ENCODE results near the gene SRSF9. TPM values are rescaled to one million over a fixed set of nuclear protein-coding genes. Genes with fewer than 3 reads are reported as not detected.

The SRSF9 gene
- total RNA-seq, 1 donor from 2014 or later: 248 TPM

- Mint-ChIP-seq H3K27me3 (no peaks in the 10 kb centered on the region), H3K27ac (no peak overlapping the region), H3K4me1 (ENCODE audit: unreplicated experiment) (peaks cover 17% of the 10 kb centered on the region), H3K36me3 (peaks cover 32% of the 10 kb centered on the region), H3K4me3 (no peak overlapping the region), H3K9me3 (no peaks in the 10 kb centered on the region)
- TF ChIP-seq, protein P1, sequence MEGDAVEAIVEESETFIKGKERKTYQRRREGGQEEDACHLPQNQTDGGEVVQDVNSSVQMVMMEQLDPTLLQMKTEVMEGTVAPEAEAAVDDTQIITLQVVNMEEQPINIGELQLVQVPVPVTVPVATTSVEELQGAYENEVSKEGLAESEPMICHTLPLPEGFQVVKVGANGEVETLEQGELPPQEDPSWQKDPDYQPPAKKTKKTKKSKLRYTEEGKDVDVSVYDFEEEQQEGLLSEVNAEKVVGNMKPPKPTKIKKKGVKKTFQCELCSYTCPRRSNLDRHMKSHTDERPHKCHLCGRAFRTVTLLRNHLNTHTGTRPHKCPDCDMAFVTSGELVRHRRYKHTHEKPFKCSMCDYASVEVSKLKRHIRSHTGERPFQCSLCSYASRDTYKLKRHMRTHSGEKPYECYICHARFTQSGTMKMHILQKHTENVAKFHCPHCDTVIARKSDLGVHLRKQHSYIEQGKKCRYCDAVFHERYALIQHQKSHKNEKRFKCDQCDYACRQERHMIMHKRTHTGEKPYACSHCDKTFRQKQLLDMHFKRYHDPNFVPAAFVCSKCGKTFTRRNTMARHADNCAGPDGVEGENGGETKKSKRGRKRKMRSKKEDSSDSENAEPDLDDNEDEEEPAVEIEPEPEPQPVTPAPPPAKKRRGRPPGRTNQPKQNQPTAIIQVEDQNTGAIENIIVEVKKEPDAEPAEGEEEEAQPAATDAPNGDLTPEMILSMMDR (conservative IDR thresholded peaks at IDR 0.05): no peak
- no peak for DNase-seq (ENCODE audit: extremely low spot score, unreplicated experiment)
Measured at GRCh38 chr12:120500581-120500980, 31.0 kb upstream of the SRSF9 start.

DNA sequence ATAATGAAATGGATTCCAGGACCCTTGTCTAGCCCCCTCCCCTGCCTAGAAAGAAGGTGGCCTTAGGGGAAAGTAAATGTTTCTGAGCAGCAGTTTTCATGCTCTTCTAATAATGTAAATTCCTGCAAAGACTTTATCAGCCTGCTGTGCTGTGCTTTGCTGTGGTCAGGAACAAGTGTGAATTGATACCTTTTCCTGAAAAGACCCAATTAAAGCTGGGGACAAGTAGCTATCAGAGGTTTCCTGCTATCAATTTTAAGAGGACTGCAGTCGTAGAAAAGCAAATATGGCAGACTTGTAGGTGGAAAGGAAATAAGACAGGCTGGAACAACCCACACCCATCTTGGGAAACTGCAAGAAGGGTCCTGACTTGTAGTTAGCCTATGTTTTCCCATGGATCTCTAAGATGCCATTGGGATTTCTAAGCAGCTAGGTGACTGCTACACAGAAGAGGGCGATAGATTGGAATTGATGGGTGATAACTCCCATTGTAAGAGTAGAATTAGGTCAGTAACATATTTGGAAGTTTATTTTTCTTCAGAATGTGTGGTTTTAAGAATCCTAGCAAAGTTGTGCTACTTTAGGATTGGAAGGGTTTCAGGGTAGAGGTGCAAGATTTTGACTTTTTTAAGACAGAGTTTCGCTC, 29.4 kb upstream of the SRSF9 start:
- H3K27me3 Mint-ChIP-seq: no peaks in the 10 kb centered on the region
- TF ChIP-seq, protein P1 (conservative IDR thresholded peaks at IDR 0.05): no peak
- H3K27ac Mint-ChIP-seq: peak overlapping the region; percentile 17
- peaks cover 26% of the 10 kb centered on the region for H3K4me1 Mint-ChIP-seq (ENCODE audit: unreplicated experiment)
- H3K9me3 Mint-ChIP-seq: no peaks in the 10 kb centered on the region
- H3K36me3 Mint-ChIP-seq: peaks cover 30% of the 10 kb centered on the region
- DNase-seq (ENCODE audit: extremely low spot score, unreplicated experiment): no peak
- peak overlapping the region; percentile 99 for H3K4me3 Mint-ChIP-seq

GRCh38 chr12:120497524-120498150, 28.1 kb upstream of the SRSF9 start:
- H3K4me1 Mint-ChIP-seq (ENCODE audit: unreplicated experiment): peaks cover 26% of the 10 kb centered on the region
- no peaks in the 10 kb centered on the region for H3K27me3 Mint-ChIP-seq
- TF ChIP-seq, protein P1 (conservative IDR thresholded peaks at IDR 0.05): no peak
- peak overlapping the region; percentile 83 for H3K27ac Mint-ChIP-seq
- no peak for DNase-seq (ENCODE audit: extremely low spot score, unreplicated experiment)
- peak overlapping the region; percentile 99 for H3K4me3 Mint-ChIP-seq
- H3K9me3 Mint-ChIP-seq: no peaks in the 10 kb centered on the region
- H3K36me3 Mint-ChIP-seq: peaks cover 21% of the 10 kb centered on the region

GRCh38 chr12:120496413-120497340, 27.1 kb upstream of the SRSF9 start:
- no peak for DNase-seq (ENCODE audit: extremely low spot score, unreplicated experiment)
- Mint-ChIP-seq H3K4me1 (ENCODE audit: unreplicated experiment) (peaks cover 26% of the 10 kb centered on the region), H3K27ac (peak overlapping the region; percentile 83), H3K4me3 (peak overlapping the region; percentile 99), H3K27me3 (no peaks in the 10 kb centered on the region), H3K9me3 (no peaks in the 10 kb centered on the region), H3K36me3 (peaks cover 21% of the 10 kb centered on the region)
- TF ChIP-seq, protein P1 (conservative IDR thresholded peaks at IDR 0.05): no peak

GRCh38 chr12:120495731-120496412, 26.3 kb upstream of the SRSF9 start, which contains the start of gene DYNLL1:
Gene DYNLL1 (plus strand): TSS chr12:120496113. CDS start chr12:120496422, 309 bp downstream.
- peaks cover 21% of the 10 kb centered on the region for H3K36me3 Mint-ChIP-seq
- H3K4me1 Mint-ChIP-seq (ENCODE audit: unreplicated experiment): peaks cover 26% of the 10 kb centered on the region

More at GRCh38 chr12:120495731-120496412, 26.3 kb upstream of the SRSF9 start, which contains the start of gene DYNLL1:
- H3K4me3 Mint-ChIP-seq: peak within 1 kb of the TSS; percentile 99
- peak; percentile 98 for DNase-seq (ENCODE audit: extremely low spot score, unreplicated experiment)
- TF ChIP-seq, protein P1 (conservative IDR thresholded peaks at IDR 0.05): no peak
- H3K9me3 Mint-ChIP-seq: no peaks in the 10 kb centered on the region
- H3K27me3 Mint-ChIP-seq: no peaks in the 10 kb centered on the region
- H3K27ac Mint-ChIP-seq: peak within 1 kb of the TSS; percentile 83

Measured in type B pancreatic cell (in vitro differentiated cells).